Mononuclear cell (primary cell): ENCODE results near the gene TMEM87A. TPM values are rescaled to one million over a fixed set of nuclear protein-coding genes. Genes with fewer than 3 reads are reported as not detected.

ENCODE experiments used
- H3K27me3 ChIP-seq: 2 replicates; pipeline ENCODE4 v1.6.0; 2011; ENCODE audit warnings: low read length, control low read depth; ENCODE audit not compliant: insufficient read depth
- H3K4me1 ChIP-seq: 2 replicates; pipeline ENCODE4 v1.5.1; 2011; ENCODE audit warnings: mild to moderate bottlenecking, low read length, control low read depth; ENCODE audit not compliant: insufficient read depth
- H3K4me3 ChIP-seq: 2 replicates; pipeline ENCODE4 v1.5.1; 2011; ENCODE audit warnings: mild to moderate bottlenecking, low read length, moderate library complexity
- H3K9me3 ChIP-seq: 2 replicates; pipeline ENCODE4 v1.5.1; 2011; ENCODE audit warnings: low read depth, mild to moderate bottlenecking, control low read depth, low read length
- total RNA-seq: library from RNA; depleted of rRNA; stranded (reverse); fragments of >200 nt; gene quantifications from one replicate; pipeline ENCODE4 v1.2.3, GENCODE V29; 2012

TMEM87A gene
- total RNA-seq, 1 donor: 78.3 TPM

- Histone ChIP-seq H3K27me3 (no peaks in the 10 kb centered on the region), H3K4me1 (peaks cover 14% of the 10 kb centered on the region), H3K9me3 (no peaks in the 10 kb centered on the region), H3K4me3 (no peak overlapping the region)
Measured at GRCh38 chr15:42171122-42171521, 102.1 kb downstream of the TMEM87A start.

- H3K4me3 ChIP-seq: no peak overlapping the region
- H3K9me3 ChIP-seq: no peaks in the 10 kb centered on the region
- peaks cover 12% of the 10 kb centered on the region for H3K4me1 ChIP-seq
- H3K27me3 ChIP-seq: no peaks in the 10 kb centered on the region
Measured at GRCh38 chr15:42166225-42166940, 106.8 kb downstream of the TMEM87A start.

DNA sequence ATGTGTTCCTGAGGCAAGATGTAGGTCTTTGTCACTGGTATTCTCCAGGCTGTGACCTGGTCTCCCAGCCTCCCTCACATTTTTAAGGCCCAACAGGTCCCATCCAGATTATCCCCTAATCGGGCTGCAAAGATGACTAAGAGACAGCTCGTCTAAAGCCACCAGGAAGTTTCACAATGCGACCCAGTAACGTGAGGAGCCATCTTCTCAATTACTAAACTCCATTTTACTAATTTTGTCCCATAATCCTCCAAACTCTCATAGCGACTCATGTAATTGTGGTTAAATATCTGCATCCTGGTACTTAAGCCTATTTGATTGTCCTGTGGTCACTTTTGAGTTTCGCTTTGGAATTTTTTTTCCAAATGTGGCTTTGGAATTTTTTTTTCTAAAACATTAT, 108.1 kb downstream of the TMEM87A start:
- peaks cover 4% of the 10 kb centered on the region for H3K4me1 ChIP-seq
- H3K4me3 ChIP-seq: no peak overlapping the region
- no peaks in the 10 kb centered on the region for H3K9me3 ChIP-seq
- no peaks in the 10 kb centered on the region for H3K27me3 ChIP-seq

DNA sequence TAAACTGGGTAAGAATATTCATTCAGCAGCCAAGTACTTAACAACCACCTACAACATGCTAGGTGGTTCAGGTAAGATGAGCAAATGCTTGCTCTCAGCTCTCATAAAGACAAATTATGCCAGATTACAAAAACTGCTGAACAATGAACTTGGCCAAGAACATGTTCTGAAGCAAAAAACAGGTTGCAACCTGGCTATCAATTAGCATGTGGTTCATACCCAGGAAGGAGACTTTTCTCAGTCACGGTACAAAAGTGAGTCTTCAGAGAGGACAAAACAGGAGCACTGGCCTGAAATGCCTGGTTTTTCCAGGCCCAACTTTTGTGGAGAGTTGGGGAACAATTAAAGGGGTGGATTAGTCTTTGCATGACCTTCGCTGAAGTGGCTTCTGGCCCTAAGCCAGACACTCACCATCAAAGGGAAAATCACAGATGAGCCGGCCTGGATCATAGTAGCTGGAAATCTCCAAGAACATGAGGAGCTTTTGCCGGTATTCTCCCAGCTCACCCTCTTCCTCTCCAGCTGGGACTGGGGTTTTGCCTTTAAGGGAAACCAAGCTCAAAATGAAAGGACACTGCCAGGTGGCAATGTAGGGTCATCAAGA, 109.2 kb downstream of the TMEM87A start:
- Histone ChIP-seq H3K9me3 (no peaks in the 10 kb centered on the region), H3K4me3 (no peak overlapping the region), H3K27me3 (no peaks in the 10 kb centered on the region), H3K4me1 (peaks cover 4% of the 10 kb centered on the region)

DNA sequence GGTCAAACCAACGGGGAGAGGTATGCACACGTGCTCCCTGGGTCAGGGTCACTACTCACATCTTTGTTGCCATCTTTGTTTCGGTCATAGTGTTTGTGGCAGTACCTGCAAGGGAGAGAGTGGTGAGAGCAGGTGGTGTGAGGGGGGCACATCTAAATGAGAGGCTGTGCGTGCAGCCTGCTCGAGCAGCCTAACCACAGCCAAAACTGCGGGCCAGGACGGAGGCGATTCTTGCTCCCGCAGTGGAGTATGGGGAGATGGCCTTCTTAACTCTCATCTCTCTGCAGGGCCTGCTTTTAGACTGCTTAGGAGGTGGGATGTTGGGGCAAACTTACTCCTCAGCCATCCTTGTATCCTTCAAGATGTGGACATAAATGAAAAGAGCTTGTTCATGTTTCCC, 109.9 kb downstream of the TMEM87A start:
- H3K9me3 ChIP-seq: no peaks in the 10 kb centered on the region
- H3K4me1 ChIP-seq: peaks cover 8% of the 10 kb centered on the region
- H3K27me3 ChIP-seq: no peaks in the 10 kb centered on the region
- no peak overlapping the region for H3K4me3 ChIP-seq

Other genes starting within 250 kb of the TMEM87A start
- not detected for gene PLA2G4D, start 178.9 kb downstream of the TMEM87A start, total RNA-seq
- gene PLA2G4F, start 116.8 kb downstream of the TMEM87A start, total RNA-seq: not detected
- 103 TPM for gene VPS39, start 65.1 kb downstream of the TMEM87A start, total RNA-seq
- 21.4 TPM for gene GANC, start 232 bp downstream of the TMEM87A start, total RNA-seq
- gene CAPN3, start 86.1 kb upstream of the TMEM87A start, total RNA-seq: 4.1 TPM
- 70.6 TPM for gene ZNF106, start 217.7 kb upstream of the TMEM87A start, total RNA-seq
- gene SNAP23, start 222.2 kb upstream of the TMEM87A start, total RNA-seq: 84.8 TPM